NCI-H526 (cell line): ENCODE data around the gene BIRC6.
"Not testable (repeated sequence)": the region's sequence is repeated elsewhere in the genome, so short reads cannot be mapped to it uniquely, and the experiment has no call there.

Experiments used
- DNase-seq, 2 experiments: peaks; one replicate each; lab custom pipeline; 2025; lab: John Stamatoyannopoulos, UW

The BIRC6 gene

GRCh38 chr2:32446369-32446768 is 89.5 kb downstream of the BIRC6 start:
- DNase-seq = peak in 1 of 2 experiments; percentile 2

- DNase-seq = no peak
Measured at GRCh38 chr2:32450851-32451250, 94.0 kb downstream of the BIRC6 start.

- DNase-seq = no peak
Measured at GRCh38 chr2:32452338-32453064, 95.7 kb downstream of the BIRC6 start.

- no peak for DNase-seq
Measured at GRCh38 chr2:32453242-32454062, 96.6 kb downstream of the BIRC6 start.

- DNase-seq = no peak
Measured at GRCh38 chr2:32455816-32456215, 99.0 kb downstream of the BIRC6 start.

- DNase-seq = no peak
Measured at GRCh38 chr2:32456808-32457207, 100.0 kb downstream of the BIRC6 start.

- DNase-seq = no peak
Measured at GRCh38 chr2:32457814-32458213, 101.0 kb downstream of the BIRC6 start.

GRCh38 chr2:32460861-32461260 is 104.0 kb downstream of the BIRC6 start:
- not testable (repeated sequence) for DNase-seq

- no peak for DNase-seq
Measured at GRCh38 chr2:32463110-32463509, 106.3 kb downstream of the BIRC6 start.

- DNase-seq = no peak
Measured at GRCh38 chr2:32464431-32464830, 107.6 kb downstream of the BIRC6 start.

GRCh38 chr2:32472605-32473004 is 115.8 kb downstream of the BIRC6 start:
- no peak for DNase-seq

GRCh38 chr2:32474381-32474780 is 117.6 kb downstream of the BIRC6 start:
- DNase-seq = no peak

- DNase-seq = no peak
Measured at GRCh38 chr2:32478889-32479620, 122.2 kb downstream of the BIRC6 start.

- no peak for DNase-seq
Measured at GRCh38 chr2:32479993-32480392, 123.2 kb downstream of the BIRC6 start.

GRCh38 chr2:32482471-32482870 is 125.6 kb downstream of the BIRC6 start:
- DNase-seq = no peak

GRCh38 chr2:32484937-32485336 is 128.1 kb downstream of the BIRC6 start:
- no peak for DNase-seq

- no peak for DNase-seq
Measured at GRCh38 chr2:32485399-32485798, 128.6 kb downstream of the BIRC6 start.

- DNase-seq = no peak
Measured at GRCh38 chr2:32489061-32489460, 132.2 kb downstream of the BIRC6 start.

GRCh38 chr2:32491346-32491745 is 134.5 kb downstream of the BIRC6 start:
- DNase-seq = no peak

GRCh38 chr2:32495139-32495538 is 138.3 kb downstream of the BIRC6 start:
- no peak for DNase-seq

GRCh38 chr2:32496662-32497061 is 139.8 kb downstream of the BIRC6 start:
- no peak for DNase-seq

GRCh38 chr2:32498306-32498705 is 141.5 kb downstream of the BIRC6 start:
- no peak for DNase-seq

GRCh38 chr2:32502941-32503340 is 146.1 kb downstream of the BIRC6 start:
- DNase-seq = no peak
